Gastrocnemius medialis (tissue), 4 donors: Measurements from ENCODE around the gene ELMO1.

Experiments used
- POLR2A ChIP-seq, 2 donors: fragments of 450-650 bp; IDR thresholded peaks; one replicate each; pipeline ENCODE4 v1.6.1; 2017; ENCODE audit warnings: antibody characterized with exemption in 2 of 2, mild to moderate bottlenecking in 2 of 2, moderate library complexity in 2 of 2
- TF ChIP-seq, protein P1 (sequence below), 5 experiments: fragments of 450-650 bp in 3 of 5; fragments of 200-600 bp in 2 of 5; sonication (generic) in 2 of 5; IDR thresholded peaks in 4 of 5; conservative IDR thresholded peaks in 1 of 5; 1 replicate in 4 of 5; 2 replicates in 1 of 5; pipeline ENCODE4 v1.5.1; 2016 to 2019; ENCODE audit warnings: antibody characterized with exemption in 5 of 5, mild to moderate bottlenecking in 3 of 5, moderate library complexity in 3 of 5

DNA sequence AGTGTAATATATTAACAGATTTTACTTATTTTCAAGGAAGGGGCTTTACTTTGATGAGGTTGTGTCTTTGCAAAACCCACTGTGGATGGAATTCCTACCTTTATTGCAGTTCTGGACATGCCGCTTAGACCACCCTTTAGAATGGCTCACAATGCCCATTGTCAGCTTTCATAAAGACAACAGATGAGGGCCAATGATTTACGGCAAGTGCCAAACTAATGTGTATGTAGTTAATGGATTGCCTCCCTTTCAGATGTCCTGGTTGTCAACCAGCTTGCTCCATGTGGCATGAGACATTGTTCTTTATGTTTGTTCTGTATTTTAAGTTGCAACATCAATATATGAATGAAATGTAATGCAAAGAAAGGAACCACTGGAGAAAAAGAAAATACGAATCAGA lies 35.0 kb upstream of the ELMO1 start:
- TF ChIP-seq, protein P1, sequence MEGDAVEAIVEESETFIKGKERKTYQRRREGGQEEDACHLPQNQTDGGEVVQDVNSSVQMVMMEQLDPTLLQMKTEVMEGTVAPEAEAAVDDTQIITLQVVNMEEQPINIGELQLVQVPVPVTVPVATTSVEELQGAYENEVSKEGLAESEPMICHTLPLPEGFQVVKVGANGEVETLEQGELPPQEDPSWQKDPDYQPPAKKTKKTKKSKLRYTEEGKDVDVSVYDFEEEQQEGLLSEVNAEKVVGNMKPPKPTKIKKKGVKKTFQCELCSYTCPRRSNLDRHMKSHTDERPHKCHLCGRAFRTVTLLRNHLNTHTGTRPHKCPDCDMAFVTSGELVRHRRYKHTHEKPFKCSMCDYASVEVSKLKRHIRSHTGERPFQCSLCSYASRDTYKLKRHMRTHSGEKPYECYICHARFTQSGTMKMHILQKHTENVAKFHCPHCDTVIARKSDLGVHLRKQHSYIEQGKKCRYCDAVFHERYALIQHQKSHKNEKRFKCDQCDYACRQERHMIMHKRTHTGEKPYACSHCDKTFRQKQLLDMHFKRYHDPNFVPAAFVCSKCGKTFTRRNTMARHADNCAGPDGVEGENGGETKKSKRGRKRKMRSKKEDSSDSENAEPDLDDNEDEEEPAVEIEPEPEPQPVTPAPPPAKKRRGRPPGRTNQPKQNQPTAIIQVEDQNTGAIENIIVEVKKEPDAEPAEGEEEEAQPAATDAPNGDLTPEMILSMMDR (IDR thresholded peaks at IDR 0.05 in 4 of 5, conservative IDR thresholded peaks at IDR 0.05 in 1 of 5) = no peak
- TF ChIP-seq POLR2A (IDR thresholded peaks at IDR 0.05) = no peak
